GM19043 (cell line): Measurements from ENCODE around the gene BNC1.
"Not testable (repeated sequence)": the region's sequence is repeated elsewhere in the genome, so short reads cannot be mapped to it uniquely, and the experiment has no call there.

ENCODE experiments used
- ATAC-seq: cut with Tn5 transposase; IDR thresholded peaks from one replicate; pipeline ENCODE4 v1.9.1; 2021; ENCODE audit warnings: low read depth; ENCODE audit not compliant: unreplicated experiment

The BNC1 gene

DNA sequence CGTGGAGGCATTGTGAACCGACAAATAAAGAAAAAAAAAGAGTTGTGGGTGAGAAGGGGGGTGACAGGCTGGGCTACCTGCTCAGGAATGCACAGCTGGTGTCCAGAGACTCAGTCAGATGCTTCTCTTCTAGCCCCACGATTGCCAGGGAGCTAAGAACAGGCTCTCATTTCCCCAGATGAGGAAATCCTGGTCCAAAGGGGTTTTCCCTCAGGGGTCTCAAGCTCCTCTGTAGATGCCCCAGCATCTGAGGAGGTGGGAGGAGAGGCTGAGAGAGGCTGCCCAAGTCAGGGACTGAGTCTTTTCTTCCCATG lies 35.5 kb downstream of the BNC1 start:
- ATAC-seq: no peak

DNA sequence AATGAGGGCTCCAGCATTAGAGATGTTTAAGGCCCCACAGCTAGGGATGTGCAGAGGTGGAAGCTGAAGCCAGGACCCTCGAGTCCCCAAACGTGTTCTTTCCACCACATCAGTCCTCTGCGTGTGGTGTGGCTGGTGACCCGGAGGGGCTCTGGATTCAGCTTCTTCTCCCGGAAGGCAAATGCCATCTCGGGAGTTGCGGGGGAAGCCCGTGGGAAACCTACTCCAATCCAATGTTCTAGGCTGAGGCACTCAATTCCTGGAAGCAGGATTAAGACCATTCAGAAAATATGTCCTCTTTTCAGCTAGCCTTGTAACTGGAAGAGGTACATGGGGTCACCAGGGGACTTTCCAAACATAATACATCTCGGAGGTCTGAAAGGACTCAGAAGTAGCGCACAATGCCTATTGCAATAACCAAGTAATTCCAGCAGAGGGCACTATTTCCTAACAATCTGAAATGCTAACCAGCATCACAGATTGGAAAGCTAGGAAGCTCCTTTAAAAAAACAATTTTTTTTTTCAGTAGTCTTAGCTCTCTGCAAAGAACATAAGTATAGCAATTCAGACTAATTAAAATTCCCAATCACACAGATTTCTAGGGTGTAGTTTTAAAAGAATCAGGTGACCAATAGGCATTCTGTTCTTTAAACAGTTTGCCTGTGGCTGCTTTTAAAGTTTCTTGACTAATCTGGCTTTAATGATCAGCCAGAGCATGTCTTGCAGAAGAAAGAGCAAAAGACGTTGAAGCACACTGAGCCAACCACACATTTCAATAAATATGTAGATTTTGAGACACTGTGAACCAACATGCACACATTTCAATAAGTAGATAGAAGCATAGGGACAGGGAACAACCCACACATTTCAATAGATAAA lies 36.1 kb downstream of the BNC1 start:
- no peak for ATAC-seq

DNA sequence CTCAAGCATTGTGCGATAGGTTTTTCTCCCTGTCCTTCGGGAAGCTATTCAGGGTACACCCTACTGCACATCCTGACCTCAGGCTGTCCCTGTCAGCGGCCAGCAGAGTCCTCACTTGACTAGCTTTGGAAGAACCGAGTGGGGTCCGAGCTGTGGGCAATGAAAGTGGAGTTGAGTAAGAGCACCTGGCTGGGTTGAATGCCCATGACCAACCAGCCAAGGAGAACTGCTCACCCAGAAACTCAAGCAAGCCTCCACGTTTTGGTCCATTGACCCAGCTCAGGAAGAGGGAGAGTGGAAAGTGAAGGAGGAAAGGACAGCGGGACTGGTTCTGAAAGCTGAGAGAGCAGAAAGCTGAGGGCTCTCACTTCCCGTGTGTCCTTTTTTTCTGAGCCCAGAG lies 40.8 kb downstream of the BNC1 start:
- ATAC-seq: no peak

DNA sequence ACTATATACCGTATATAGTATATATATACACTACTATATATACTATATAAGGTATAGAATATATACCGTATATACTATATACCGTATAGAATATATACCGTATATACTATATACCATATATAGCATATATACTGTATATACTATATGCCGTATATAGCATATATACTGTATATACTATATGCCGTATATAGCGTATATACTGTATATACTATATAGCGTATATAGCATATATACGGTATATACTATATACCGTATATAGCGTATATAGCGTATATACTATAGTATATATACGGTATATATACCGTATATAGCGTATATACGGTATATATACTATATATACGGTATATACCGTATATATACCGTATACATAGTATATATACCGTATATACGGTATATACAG lies 54.2 kb downstream of the BNC1 start:
- ATAC-seq: no peak

DNA sequence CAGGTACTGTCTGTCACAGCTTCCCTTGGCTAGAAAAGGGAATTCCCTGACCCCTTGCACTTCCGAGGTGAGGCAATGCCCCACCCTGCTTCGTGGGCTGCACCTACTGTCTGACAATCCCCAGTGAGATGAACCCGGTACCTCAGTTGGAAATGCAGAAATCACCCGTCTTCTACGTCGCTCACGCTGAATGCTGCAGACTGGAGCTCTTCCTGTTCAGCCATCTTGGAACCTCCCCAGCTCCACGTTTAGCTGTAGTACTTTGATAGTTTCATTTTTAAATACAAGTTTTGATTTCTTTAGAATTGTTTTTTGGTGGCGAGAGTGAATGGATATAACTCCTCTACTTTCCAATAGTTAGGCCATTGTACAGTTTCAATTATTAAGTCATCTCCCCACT lies 59.0 kb downstream of the BNC1 start:
- ATAC-seq: no peak

DNA sequence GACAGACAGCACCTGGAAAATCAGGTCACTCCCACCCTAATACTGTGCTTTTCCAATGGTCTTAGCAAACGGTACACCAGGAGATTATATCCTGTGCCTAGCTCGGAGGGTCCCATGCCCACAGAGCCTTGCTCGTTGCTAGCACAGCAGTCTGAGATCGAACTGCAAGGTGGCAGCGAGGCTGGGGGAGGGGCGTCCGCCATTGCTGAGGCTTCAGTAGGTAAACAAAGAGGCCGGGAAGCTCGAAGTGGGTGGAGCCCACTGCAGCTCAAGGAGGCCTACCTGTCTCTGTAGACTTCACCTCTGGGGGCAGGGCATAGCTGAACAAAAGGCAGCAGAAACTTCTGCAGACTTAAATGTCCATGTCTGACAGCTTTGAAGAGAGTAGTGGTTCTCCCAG lies 62.7 kb downstream of the BNC1 start:
- not testable (repeated sequence) for ATAC-seq

DNA sequence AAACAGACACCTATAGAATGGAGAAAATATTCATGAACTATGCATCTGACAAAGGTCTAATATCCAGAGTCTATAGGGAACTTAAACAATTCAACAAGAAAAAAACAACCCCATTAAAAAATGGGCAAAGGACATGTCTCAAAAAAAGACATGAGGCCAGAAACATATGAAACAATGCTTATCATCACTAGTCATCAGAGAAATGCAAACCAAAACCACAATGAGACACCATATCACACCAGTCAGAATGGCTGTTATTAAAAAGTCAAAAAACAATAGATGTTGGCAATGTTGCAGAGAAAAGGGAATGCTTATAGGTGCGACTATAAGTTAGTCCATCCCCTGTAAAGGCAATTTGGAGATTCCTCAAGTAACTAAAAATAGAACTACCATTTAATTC lies 65.4 kb downstream of the BNC1 start:
- no peak for ATAC-seq

DNA sequence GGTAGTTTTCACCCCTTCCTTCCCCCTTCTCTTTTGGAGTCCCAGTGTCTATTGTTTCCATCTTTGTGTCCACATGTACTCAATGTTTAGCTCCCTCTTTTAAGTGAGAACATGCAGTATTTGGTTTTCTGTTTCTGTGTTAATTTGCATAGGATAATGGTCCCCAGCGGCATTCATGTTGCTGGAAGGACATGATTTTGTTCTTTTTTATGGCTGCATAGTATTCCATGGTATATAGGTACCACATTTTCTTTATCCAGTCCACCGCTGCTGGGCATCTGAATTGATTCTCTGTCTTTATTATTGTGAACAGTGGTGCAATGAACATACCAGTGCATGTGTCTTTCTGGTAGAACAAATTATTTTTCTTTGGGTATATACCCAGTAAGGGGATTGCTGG lies 69.2 kb downstream of the BNC1 start:
- no peak for ATAC-seq

DNA sequence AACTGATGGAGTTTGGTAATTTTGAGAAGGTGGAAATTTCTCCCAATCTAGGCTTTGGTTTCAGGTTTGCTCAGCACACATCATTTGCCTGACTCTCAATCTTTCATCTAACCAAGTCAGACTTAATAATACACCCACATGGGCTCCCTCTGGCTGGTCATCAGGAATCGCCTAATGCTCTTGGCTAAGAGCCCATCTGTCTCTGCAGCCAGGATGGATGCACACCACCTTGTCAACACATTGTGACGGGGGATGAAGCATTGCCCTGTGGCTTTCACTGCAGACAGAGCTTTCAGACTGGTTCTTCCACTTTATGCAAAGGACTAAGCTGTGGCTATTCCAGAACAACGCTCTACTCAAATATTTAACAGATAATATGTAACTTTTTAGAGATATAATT lies 73.8 kb downstream of the BNC1 start:
- ATAC-seq: no peak

DNA sequence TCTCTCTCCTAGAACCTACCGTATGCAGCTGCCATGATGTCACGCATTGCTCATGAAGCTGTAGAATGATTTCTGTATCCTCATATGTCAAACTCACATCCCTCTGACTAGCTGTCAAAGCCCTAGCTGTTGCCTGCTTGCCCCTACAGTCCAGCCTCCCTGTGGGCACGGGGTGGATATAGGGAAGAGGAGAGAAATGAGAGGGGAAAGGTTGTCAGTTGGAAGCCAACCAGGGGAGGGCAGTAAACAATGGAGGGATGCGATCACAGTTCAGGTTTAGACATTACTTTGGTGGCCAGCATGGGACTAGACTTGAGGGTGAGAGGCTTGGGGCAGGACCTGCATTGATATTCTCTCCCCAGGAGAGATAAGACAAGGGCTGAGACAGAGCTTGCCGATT lies 75.1 kb downstream of the BNC1 start:
- ATAC-seq: no peak

DNA sequence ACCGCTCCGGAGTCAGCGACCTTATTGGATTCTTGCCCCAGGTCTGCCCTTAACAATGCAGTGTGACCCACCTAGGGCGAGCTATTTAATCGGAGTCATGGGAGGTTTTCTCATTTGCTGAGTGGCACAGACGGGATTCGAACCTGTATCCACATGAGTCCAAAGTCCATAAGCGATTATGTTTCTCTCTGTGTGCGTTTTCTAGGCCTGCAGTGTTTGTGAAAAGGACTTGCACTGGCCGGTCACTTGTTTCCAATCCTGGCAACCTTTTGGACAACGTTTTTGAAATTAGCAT lies 76.2 kb downstream of the BNC1 start:
- no peak for ATAC-seq

DNA sequence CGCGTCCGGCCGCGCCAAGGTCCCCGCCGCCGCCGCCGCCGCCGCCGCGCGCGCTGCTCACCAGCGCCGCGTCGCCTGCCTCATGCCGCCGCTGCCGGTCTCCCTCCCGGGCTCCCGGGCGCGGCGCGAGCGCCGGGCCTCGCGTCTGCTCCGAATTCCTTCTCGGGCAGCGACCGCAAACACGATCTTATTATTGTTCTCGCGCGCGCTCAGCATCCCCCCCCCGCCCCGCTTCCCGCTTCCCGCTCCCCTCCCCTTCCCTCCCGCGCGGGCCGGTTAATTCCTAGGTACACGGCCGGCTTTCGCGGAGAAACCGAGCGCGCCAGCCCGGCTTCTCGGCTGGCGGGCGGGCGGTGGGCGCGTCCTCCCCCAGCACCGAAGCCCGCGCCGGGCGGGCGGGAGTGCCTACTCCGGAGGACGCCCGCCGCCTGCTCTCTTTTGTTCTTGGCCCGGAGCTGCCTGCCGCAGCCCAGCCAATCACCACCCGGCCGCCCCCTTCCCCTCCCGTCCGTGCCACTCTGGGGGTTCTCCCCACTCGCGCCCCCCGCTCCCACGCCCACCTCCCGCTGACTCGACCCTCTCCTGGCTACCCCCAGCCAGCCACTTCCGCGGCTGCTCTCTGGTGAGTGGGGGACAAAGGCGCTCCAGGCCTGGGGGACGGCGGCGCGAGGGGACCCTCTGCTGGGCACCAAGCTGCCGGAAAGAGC lies 76.7 kb downstream of the BNC1 start, which contains the start of gene HDGFL3:
Gene HDGFL3, minus strand, starts transcription at position 164 of the 707 bp plus-strand sequence. CDS start 409 bp downstream, outside the sequence.
- peak; percentile 39 for ATAC-seq

DNA sequence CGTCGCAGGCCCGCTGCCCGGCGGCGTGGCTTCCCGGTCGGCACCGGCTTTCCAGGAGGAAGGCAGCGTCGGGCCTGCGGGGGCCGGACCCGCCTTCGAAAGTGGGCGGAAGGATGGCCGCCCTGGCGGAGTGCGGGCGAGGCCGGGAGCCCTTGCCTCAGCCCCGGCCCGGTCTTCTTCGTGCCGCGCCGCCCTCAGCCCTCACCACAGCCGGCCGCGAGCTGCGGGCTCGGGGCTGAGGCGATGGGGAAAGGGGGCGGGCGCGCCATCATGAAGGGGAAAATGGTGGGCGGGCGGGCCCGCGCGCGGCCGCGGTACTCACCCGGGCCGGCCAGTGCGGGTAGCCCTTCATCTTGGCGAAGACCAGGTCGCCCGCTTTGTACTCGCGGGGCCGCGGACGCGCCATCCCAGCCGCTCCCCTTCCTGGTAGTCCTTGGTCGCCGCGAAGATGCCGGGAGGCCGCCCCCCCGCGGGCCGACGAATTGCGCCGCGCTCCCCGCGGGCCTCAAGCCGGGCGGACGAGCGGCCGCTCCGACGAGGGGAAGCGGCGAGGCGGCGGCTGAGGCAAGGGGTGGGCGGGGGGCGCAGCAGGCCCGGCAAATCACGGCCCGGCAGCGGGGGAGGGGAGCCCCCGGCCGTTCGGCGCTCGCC lies 77.3 kb downstream of the BNC1 start:
- peak; percentile 22 for ATAC-seq

DNA sequence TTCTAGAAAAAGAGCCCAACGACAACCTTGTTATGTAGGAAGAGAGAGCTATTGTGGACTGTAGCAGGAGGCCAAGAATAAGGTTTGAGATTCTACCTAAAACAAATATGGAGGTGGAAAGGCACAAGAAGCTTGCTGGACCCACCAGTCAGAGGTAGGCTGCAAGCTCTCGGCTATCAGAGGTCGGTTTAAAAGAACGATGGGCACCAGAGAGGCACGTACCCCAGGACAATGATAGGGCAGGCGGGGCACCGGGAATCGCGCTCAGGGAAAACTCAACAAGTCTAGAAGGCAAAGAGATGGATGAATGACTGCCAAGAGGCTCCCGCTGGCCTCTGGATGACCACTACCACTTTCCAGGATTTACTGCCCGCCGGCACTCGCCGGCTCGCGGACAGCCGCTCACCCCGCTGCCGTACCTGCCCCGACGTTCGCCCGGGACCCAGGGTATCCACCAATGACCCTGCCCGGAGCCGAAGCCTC lies 77.9 kb downstream of the BNC1 start:
- no peak for ATAC-seq
